ENCODE data around the gene THTPA. TPM values are rescaled to one million over a fixed set of nuclear protein-coding genes. Genes with fewer than 3 reads are reported as not detected.

THTPA gene
- total and polyA plus RNA-seq, 9 of the 15 experiments (the other 6 are each of a cell fraction or from before 2014, with no cell fraction given) = 2.4 to 8.7 (median 5.2) TPM

GRCh38 chr14:23555882-23556699, at the start of gene THTPA (continued):
- TF ChIP-seq ZNF766 (CRISPR knock-in tag; conservative IDR thresholded peaks at IDR 0.05) (no peak), SOX6 (IDR thresholded peaks at IDR 0.05) (no peak), GATAD2A (IDR thresholded peaks at IDR 0.05) (no peak), HNRNPL (IDR thresholded peaks at IDR 0.05; ENCODE audit: low read depth, low read length) (no peak), ZSCAN29 (IDR thresholded peaks at IDR 0.05) (no peak), SFPQ (IDR thresholded peaks at IDR 0.05; ENCODE audit: low read depth, low read length) (no peak), ZNF184 (CRISPR knock-in tag; IDR thresholded peaks at IDR 0.05) (no peak), ZNF282 (CRISPR knock-in tag; IDR thresholded peaks at IDR 0.05) (no peak), HINFP (tag; conservative IDR thresholded peaks at IDR 0.05; ENCODE audit: low read depth) (no peak), HCFC1 (IDR thresholded peaks at IDR 0.05; ENCODE audit: low read depth, low read length) (peak; percentile 86), USF1 (CRISPR knock-in tag; IDR thresholded peaks at IDR 0.05) (no peak), TAF15 (IDR thresholded peaks at IDR 0.05; ENCODE audit: low read depth, low read length) (no peak), BRCA1 (IDR thresholded peaks at IDR 0.05) (no peak), BRCA1 (CRISPR knock-in tag; IDR thresholded peaks at IDR 0.05) (no peak), ZNF707 (CRISPR knock-in tag; conservative IDR thresholded peaks at IDR 0.05) (no peak), ELF1 (tag; IDR thresholded peaks at IDR 0.05) (peak; percentile 85), CCAR2 (IDR thresholded peaks at IDR 0.05; ENCODE audit: low read depth, low read length) (no peak), NFXL1 (CRISPR knock-in tag; IDR thresholded peaks at IDR 0.05) (no peak), ZC3H4 (CRISPR knock-in tag; IDR thresholded peaks at IDR 0.05; ENCODE audit: borderline replicate concordance) (no peak), HEY1 (CRISPR knock-in tag; IDR thresholded peaks at IDR 0.05; ENCODE audit: borderline replicate concordance) (no peak), MTA1 (IDR thresholded peaks at IDR 0.05; ENCODE audit: borderline replicate concordance) (no peak), KDM2B (CRISPR knock-in tag; IDR thresholded peaks at IDR 0.05) (no peak)
- TF ChIP-seq, protein P1, sequence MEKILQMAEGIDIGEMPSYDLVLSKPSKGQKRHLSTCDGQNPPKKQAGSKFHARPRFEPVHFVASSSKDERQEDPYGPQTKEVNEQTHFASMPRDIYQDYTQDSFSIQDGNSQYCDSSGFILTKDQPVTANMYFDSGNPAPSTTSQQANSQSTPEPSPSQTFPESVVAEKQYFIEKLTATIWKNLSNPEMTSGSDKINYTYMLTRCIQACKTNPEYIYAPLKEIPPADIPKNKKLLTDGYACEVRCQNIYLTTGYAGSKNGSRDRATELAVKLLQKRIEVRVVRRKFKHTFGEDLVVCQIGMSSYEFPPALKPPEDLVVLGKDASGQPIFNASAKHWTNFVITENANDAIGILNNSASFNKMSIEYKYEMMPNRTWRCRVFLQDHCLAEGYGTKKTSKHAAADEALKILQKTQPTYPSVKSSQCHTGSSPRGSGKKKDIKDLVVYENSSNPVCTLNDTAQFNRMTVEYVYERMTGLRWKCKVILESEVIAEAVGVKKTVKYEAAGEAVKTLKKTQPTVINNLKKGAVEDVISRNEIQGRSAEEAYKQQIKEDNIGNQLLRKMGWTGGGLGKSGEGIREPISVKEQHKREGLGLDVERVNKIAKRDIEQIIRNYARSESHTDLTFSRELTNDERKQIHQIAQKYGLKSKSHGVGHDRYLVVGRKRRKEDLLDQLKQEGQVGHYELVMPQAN (IDR thresholded peaks at IDR 0.05; ENCODE audit: borderline replicate concordance) = peak; percentile 44; the same call in 1 of the 2 replicates
